DND-41 (cell line): ENCODE data around the gene SH3BP1.

Experiments used
- ATAC-seq: fragments of 200-7000 bp; cut with Tn5 transposase; 3 replicates; pipeline ENCODE4 v1.9.1; 2021; ENCODE audit warnings: low read depth; ENCODE audit not compliant: insufficient read depth
- DNase-seq: peaks from one replicate; pipeline ENCODE4 v3.0.0-alpha.2; 2020
- H2AFZ ChIP-seq: 2 replicates; pipeline ENCODE4 v1.6.0; 2012; ENCODE audit warnings: low read depth, low read length
- H3K27ac ChIP-seq: 2 replicates; pipeline ENCODE4 v1.5.1; 2012; ENCODE audit warnings: low read length, inconsistent platforms
- H3K27me3 ChIP-seq: fragments of 200-600 bp; sonication (generic); 2 replicates; pipeline ENCODE4 v1.6.0; 2012; ENCODE audit warnings: low read length, mild to moderate bottlenecking, inconsistent platforms; ENCODE audit not compliant: insufficient read depth, poor library complexity
- H3K36me3 ChIP-seq: 2 replicates; pipeline ENCODE4 v1.5.1; 2012; ENCODE audit warnings: low read length, inconsistent platforms; ENCODE audit not compliant: insufficient read depth
- H3K4me1 ChIP-seq: 2 replicates; pipeline ENCODE4 v1.5.1; 2012; ENCODE audit warnings: mild to moderate bottlenecking, low read length; ENCODE audit not compliant: insufficient read depth
- H3K4me2 ChIP-seq: 2 replicates; pipeline ENCODE4 v1.6.0; 2012; ENCODE audit warnings: mild to moderate bottlenecking, moderate library complexity, low read length, inconsistent platforms; ENCODE audit not compliant: insufficient read depth
- H3K4me3 ChIP-seq, 2 experiments: fragments of 200-600 bp in 1 of 2; shearing (Covaris generic) in 1 of 2; 2 replicates each; pipeline ENCODE4 v1.5.1; 2012 to 2016; ENCODE audit warnings: inconsistent platforms in 2 of 2, low read length in 2 of 2, mild to moderate bottlenecking in 2 of 2, low read depth in 1 of 2, moderate library complexity in 1 of 2
- H3K79me2 ChIP-seq: 2 replicates; pipeline ENCODE4 v1.6.0; 2012; ENCODE audit warnings: low read length, inconsistent platforms; ENCODE audit not compliant: insufficient read depth
- H3K9ac ChIP-seq: 2 replicates; pipeline ENCODE4 v1.6.0; 2012; ENCODE audit warnings: low read depth, mild to moderate bottlenecking, inconsistent platforms, low read length, moderate library complexity
- H3K9me3 ChIP-seq: 2 replicates; pipeline ENCODE4 v1.5.1; 2012; ENCODE audit warnings: low read length, moderate library complexity, mild to moderate bottlenecking, inconsistent platforms; ENCODE audit not compliant: insufficient read depth, severe bottlenecking
- H4K20me1 ChIP-seq: 2 replicates; pipeline ENCODE4 v1.6.0; 2012; ENCODE audit warnings: low read length; ENCODE audit not compliant: insufficient read depth
- CTCF ChIP-seq: IDR thresholded peaks from 2 replicates; pipeline ENCODE4 v1.5.1; 2012; ENCODE audit warnings: borderline replicate concordance, low read length, moderate library complexity, mild to moderate bottlenecking; ENCODE audit not compliant: poor library complexity, severe bottlenecking; ENCODE audit errors: extremely low read depth
- EZH2 ChIP-seq: IDR thresholded peaks from 3 replicates; pipeline ENCODE4 v1.6.1; 2012; ENCODE audit warnings: borderline replicate concordance, low read depth, mild to moderate bottlenecking, moderate library complexity, low read length, inconsistent platforms; ENCODE audit not compliant: severe bottlenecking

SH3BP1 gene

GRCh38 chr22:37616201-37617083 is 23.0 kb upstream of the SH3BP1 start:
- ATAC-seq = no peak
- no peak overlapping the region for H3K4me2 ChIP-seq
- no peak overlapping the region for H2AFZ ChIP-seq
- TF ChIP-seq CTCF = no peak
- TF ChIP-seq EZH2 = no peak
- H4K20me1 ChIP-seq = peaks cover 9% of the 10 kb centered on the region
- no peak overlapping the region for H3K27ac ChIP-seq
- H3K79me2 ChIP-seq = peaks cover 11% of the 10 kb centered on the region
- no peaks in the 10 kb centered on the region for H3K9me3 ChIP-seq
- DNase-seq = no peak
- no peak overlapping the region for H3K9ac ChIP-seq
- H3K36me3 ChIP-seq = peaks cover 65% of the 10 kb centered on the region
- H3K4me3 ChIP-seq = no peak overlapping the region
- H3K4me1 ChIP-seq = peaks cover 2% of the 10 kb centered on the region
- no peaks in the 10 kb centered on the region for H3K27me3 ChIP-seq

- DNase-seq (no peak), ATAC-seq (no peak)
- H3K4me1 ChIP-seq = no peaks in the 10 kb centered on the region
- no peak overlapping the region for H2AFZ ChIP-seq
- no peaks in the 10 kb centered on the region for H3K27me3 ChIP-seq
- H3K4me3 ChIP-seq = no peak overlapping the region
- peaks cover 7% of the 10 kb centered on the region for H4K20me1 ChIP-seq
- H3K4me2 ChIP-seq = no peak overlapping the region
- peaks cover 66% of the 10 kb centered on the region for H3K36me3 ChIP-seq
- no peak overlapping the region for H3K9ac ChIP-seq
- TF ChIP-seq CTCF = no peak
- no peak for TF ChIP-seq EZH2
- peaks cover 5% of the 10 kb centered on the region for H3K79me2 ChIP-seq
- no peak overlapping the region for H3K27ac ChIP-seq
- no peaks in the 10 kb centered on the region for H3K9me3 ChIP-seq
These were observed 22.0 kb upstream of the SH3BP1 start for GRCh38 chr22:37617431-37617830.

- H3K9me3 ChIP-seq = no peaks in the 10 kb centered on the region
- H3K27me3 ChIP-seq = no peaks in the 10 kb centered on the region
- peaks cover 5% of the 10 kb centered on the region for H4K20me1 ChIP-seq
- H3K4me1 ChIP-seq = no peaks in the 10 kb centered on the region
- peaks cover 70% of the 10 kb centered on the region for H3K36me3 ChIP-seq
- ATAC-seq (no peak), DNase-seq (no peak)
- no peak overlapping the region for H2AFZ ChIP-seq
- no peaks in the 10 kb centered on the region for H3K79me2 ChIP-seq
- no peak overlapping the region for H3K9ac ChIP-seq
- no peak overlapping the region for H3K4me2 ChIP-seq
- TF ChIP-seq EZH2 = no peak
- TF ChIP-seq CTCF = no peak
- no peak overlapping the region for H3K27ac ChIP-seq
- H3K4me3 ChIP-seq = no peak overlapping the region
These were observed 21.3 kb upstream of the SH3BP1 start for GRCh38 chr22:37618072-37618656.
